ENCODE results near the gene DDX56.

DNA sequence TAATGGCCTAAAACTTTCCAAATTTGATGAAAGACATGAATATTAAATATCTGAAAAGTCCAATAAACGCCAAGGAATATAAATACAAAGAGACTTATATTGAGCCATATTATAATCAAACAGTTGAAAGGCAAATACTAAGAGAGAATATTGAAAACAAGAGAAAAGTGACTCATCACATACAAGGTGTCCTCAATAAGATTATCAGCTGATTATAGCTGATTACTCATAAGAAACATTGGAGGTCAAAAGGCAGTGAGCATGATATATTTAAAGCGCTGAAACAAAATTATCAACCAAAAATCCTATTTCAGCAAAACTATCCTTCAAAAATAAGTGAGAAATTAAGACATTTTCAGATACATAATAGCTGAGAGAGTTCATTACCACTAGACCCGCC is 24.8 kb downstream of the DDX56 start:
- TF ChIP-seq, protein P1, sequence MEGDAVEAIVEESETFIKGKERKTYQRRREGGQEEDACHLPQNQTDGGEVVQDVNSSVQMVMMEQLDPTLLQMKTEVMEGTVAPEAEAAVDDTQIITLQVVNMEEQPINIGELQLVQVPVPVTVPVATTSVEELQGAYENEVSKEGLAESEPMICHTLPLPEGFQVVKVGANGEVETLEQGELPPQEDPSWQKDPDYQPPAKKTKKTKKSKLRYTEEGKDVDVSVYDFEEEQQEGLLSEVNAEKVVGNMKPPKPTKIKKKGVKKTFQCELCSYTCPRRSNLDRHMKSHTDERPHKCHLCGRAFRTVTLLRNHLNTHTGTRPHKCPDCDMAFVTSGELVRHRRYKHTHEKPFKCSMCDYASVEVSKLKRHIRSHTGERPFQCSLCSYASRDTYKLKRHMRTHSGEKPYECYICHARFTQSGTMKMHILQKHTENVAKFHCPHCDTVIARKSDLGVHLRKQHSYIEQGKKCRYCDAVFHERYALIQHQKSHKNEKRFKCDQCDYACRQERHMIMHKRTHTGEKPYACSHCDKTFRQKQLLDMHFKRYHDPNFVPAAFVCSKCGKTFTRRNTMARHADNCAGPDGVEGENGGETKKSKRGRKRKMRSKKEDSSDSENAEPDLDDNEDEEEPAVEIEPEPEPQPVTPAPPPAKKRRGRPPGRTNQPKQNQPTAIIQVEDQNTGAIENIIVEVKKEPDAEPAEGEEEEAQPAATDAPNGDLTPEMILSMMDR (IDR thresholded peaks at IDR 0.05), result no peak
- TF ChIP-seq POLR2A (IDR thresholded peaks at IDR 0.05), result no peak
